Tongue (tissue), 2 donors: Measurements from ENCODE around the gene FHDC1. TPM values are rescaled to one million over a fixed set of nuclear protein-coding genes. Genes with fewer than 3 reads are reported as not detected.
"Not testable (repeated sequence)": the region's sequence is repeated elsewhere in the genome, so short reads cannot be mapped to it uniquely, and the experiment has no call there.

Experiments used
- DNase-seq: peaks from one replicate; pipeline ENCODE4 v3.0.0-alpha.2; 2015
- total RNA-seq: library from RNA; depleted of rRNA; stranded (reverse); fragments of >200 nt; gene quantifications from one replicate; pipeline ENCODE4 v1.2.3, GENCODE V29; 2014

The FHDC1 gene
- total RNA-seq: 9.9 TPM

- DNase-seq: peak; percentile 54
Measured at GRCh38 chr4:152935631-152936445, at the start of gene FHDC1. TSS of gene FHDC1 (plus strand) at chr4:152936323. CDS start at chr4:152943058, 6,735 bp downstream.

DNA sequence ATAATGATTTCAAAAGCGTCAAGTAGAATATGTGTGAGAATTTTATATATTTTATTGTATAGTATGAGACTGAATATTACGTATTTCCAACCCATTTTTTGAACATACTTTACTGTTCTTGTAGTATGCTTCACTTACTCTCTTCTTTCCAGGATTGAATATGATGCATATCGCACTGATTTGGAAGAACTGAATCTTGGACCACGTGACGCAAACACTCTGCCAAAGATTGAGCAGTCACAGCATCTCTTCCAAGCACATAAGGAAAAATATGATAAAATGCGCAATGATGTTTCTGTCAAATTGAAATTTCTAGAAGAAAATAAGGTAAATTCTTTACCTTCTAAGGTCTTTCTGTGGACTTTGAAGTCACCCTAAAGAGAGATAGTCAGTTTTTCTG lies 48.1 kb upstream of the FHDC1 start:
- no peak for DNase-seq

- no peak for DNase-seq
Measured at GRCh38 chr4:152892974-152893373, 43.1 kb upstream of the FHDC1 start.

GRCh38 chr4:152894673-152895072 lies 41.5 kb upstream of the FHDC1 start:
- no peak for DNase-seq

DNA sequence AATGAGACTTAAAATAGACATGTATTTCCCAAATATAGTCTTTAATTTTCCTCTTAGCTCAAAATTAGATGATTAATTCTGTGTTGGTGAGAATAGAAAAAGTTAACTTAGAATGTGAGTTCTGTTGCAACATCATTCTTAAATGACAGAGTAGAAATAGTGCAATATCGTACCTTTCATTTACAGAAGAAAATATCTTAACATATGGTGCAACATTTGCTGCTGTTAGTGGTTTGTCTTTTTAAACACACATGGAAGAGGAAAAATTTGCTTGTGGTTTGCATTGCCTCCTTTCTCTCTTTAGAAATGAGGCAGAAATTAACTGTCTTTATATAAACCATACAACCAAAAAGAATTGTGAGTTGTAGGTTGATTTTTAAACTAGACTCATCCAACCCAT lies 39.3 kb upstream of the FHDC1 start:
- no peak for DNase-seq

- not testable (repeated sequence) for DNase-seq
Measured at GRCh38 chr4:152898133-152898532, 38.0 kb upstream of the FHDC1 start.

DNA sequence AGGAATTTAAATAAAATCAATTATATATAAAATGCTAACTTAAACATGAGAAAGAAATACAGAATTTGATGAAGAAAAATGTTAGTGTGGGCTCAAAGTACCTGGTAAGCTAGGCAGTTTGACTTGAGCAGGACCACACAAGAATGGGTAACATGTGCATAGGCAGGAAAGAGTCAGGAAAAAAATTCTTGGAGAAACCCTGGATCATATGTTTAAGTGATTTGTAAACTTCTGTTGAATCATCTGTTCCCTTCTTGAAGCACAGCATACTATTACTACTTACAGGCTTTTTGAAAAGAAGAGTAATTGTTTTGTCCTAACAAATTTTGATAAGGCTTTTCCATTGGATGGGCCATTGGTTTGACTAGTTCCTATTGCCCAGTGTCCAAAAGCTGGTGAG lies 37.5 kb upstream of the FHDC1 start:
- DNase-seq: no peak

GRCh38 chr4:152900395-152900794 lies 35.7 kb upstream of the FHDC1 start:
- no peak for DNase-seq

DNA sequence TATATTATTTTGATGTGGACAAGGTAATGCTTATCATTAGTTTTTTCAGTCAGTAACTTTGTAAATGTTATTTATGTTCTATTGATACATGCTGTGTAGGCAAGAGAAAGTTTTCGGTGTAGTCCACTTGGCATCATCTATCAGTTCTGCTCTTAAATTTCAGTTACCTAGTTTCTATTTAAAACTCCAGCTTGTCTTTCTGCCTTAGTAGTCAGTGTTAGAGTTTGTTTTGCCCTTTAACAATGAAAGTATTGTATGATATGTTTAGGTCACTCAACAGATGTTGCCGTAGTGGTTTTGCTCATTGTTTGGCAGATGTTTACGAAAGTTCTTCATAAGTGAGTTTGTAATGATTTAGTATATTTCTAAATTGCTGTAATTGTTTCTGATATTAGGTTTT lies 34.9 kb upstream of the FHDC1 start:
- peak; percentile 13 for DNase-seq

DNA sequence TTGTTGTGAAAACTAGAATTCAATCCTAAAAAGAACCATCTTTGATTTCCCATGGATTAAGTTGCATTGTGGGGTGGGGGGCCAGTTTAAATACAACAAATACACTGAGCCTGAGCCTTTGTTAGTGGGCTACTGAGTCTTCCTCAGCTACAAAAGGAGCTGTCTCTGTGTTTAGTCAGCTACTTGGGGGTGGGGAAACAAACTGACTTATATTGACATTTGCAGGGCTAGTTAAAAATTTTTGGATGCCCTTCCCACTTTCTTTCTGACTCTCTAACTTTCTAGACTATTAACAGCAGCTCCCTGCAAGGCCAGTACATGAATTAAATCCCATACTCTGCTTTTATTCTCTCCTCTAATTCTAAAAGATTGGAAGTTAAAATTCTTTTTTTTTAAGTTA lies 32.5 kb upstream of the FHDC1 start:
- DNase-seq: no peak

DNA sequence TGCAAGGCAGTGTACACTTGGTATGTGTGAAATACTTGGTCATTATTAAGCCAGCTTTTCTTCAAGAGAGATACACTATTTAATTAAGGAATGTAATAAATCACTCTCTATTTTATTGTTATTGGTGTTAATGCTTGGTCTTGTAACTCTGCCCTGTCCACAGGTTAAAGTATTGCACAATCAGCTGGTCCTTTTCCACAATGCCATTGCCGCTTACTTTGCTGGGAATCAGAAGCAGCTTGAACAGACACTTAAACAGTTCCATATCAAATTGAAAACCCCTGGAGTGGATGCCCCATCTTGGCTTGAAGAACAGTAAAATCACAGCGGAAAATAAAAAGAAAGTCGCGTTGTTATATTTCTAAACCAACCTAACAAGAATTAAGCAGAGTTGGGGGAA lies 26.2 kb upstream of the FHDC1 start:
- no peak for DNase-seq

GRCh38 chr4:152910521-152910920 lies 25.6 kb upstream of the FHDC1 start:
- DNase-seq: no peak

GRCh38 chr4:152917543-152918395 lies 18.4 kb upstream of the FHDC1 start:
- DNase-seq: no peak

DNA sequence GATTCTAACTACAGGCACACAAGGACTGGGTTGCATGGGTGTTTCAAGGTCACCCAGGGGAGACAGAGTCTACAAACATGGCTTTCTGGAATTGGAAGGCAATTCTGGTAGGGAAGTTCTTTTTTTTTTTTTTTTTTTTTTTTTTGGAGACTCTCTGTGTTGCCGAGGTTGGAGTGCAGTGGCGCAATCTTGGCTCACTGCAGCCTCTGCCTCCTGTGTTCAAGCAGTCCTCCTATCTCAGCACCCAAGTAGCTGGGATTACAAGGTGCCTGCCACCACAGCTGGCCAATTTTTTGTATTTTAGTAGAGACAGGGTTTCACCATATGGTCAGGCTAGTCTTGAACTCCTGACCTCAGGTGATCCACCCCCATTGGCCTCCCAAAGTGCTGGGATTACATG lies 16.3 kb upstream of the FHDC1 start:
- DNase-seq: no peak

DNA sequence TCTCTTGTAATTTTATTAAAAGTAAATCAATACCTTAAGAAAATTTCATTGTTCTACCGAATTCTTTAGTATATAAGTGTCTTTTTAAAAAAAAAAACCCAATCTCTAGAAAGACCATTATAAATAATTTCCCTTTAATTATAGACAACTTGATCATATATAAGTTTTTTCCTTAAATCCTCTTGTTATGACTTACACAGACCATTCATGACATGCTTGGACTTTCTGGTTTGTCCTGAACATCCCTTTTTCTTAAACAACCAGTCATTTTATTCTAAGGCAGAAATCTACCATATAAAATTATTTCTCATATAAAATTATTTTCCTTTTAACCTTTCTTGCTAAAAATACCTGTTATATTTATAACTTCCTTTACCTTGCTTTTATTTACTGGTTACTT lies 15.4 kb upstream of the FHDC1 start:
- no peak for DNase-seq

GRCh38 chr4:152921284-152921683 lies 14.8 kb upstream of the FHDC1 start:
- no peak for DNase-seq

GRCh38 chr4:152925851-152926250 lies 10.3 kb upstream of the FHDC1 start:
- no peak for DNase-seq

- no peak for DNase-seq
Measured at GRCh38 chr4:152926959-152927358, 9.2 kb upstream of the FHDC1 start.

GRCh38 chr4:152927737-152928136 lies 8.4 kb upstream of the FHDC1 start:
- no peak for DNase-seq

DNA sequence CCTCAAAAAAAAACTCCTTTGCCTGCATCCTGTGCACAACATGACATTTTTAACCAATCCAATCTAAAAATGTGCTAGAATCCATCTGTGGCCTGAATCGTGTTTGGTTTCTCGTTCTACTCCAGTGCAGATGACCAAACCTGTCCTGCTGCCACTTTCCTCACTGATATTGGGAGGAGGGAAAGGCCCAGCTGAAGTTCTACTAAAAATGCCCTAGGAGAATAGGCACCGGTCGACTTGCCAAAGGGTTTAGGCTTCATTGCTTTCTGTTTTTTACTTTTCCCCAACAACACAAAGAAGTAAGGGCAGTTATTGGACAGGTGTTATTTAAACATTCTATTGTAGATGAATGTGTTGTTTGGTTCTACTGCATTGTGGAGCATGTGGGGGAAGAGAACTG lies 7.8 kb upstream of the FHDC1 start:
- DNase-seq: no peak

- no peak for DNase-seq
Measured at GRCh38 chr4:152929888-152930287, 6.2 kb upstream of the FHDC1 start.

DNA sequence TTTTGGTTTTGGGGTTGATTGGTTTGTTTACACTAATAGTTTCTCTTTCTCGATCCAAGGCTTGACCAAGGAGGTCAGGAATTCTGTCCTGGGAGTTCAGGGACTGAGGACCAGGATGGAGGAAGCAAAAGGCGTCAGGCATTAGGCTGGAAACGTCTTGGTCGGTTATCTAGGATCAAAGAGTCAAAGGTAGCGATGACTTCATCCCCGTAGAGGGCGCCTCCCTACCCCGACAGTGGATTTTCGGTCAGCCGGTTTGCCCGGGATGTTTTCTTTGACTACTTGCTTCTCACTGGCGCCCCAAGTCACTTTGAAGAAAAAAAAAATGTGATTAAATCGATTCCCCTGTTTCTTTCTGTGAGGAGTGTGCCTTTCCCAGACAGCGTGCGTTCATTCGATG lies 980 bp upstream of the FHDC1 start:
- DNase-seq: peak; percentile 45
